ENCODE results near the gene XRN2.

XRN2 gene

GRCh38 chr20:21436205-21436604, 133.1 kb downstream of the XRN2 start:
- no peak for DNase-seq

- no peak for DNase-seq
Measured at GRCh38 chr20:21437248-21437647, 134.1 kb downstream of the XRN2 start.

DNA sequence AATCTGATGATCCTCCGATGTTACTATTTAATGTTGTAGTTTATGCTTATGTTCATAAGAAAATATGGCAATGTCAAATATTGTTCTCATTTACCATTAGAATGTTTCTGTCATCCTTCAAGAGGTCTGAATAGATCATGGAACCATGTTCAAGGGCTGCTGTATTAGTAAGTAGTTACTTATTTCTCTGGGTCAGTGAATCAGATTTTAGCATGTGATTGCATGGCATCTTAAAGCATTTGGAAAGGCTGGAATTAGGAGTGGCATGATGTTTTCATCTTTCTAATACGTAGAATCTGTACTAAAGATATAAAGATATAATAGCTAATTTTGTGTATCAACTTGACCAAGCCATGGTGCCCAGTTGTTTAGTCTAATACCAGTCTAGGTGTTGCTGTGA, 134.7 kb downstream of the XRN2 start:
- DNase-seq, result no peak
